Nucleus accumbens (tissue), 56 donors: ENCODE measurements around the gene TXNDC11.
"Not testable (repeated sequence)": the region's sequence is repeated elsewhere in the genome, so short reads cannot be mapped to it uniquely, and the experiment has no call there.

Experiments used
- DNase-seq, 56 donors: peaks; one replicate each; lab custom pipeline; 2025; lab: John Stamatoyannopoulos, UW

Gene TXNDC11, protein sequence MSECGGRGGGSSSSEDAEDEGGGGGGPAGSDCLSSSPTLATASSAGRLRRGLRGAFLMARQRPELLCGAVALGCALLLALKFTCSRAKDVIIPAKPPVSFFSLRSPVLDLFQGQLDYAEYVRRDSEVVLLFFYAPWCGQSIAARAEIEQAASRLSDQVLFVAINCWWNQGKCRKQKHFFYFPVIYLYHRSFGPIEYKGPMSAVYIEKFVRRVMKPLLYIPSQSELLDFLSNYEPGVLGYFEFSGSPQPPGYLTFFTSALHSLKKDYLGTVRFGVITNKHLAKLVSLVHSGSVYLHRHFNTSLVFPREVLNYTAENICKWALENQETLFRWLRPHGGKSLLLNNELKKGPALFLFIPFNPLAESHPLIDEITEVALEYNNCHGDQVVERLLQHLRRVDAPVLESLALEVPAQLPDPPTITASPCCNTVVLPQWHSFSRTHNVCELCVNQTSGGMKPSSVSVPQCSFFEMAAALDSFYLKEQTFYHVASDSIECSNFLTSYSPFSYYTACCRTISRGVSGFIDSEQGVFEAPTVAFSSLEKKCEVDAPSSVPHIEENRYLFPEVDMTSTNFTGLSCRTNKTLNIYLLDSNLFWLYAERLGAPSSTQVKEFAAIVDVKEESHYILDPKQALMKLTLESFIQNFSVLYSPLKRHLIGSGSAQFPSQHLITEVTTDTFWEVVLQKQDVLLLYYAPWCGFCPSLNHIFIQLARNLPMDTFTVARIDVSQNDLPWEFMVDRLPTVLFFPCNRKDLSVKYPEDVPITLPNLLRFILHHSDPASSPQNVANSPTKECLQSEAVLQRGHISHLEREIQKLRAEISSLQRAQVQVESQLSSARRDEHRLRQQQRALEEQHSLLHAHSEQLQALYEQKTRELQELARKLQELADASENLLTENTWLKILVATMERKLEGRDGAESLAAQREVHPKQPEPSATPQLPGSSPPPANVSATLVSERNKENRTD

DNA sequence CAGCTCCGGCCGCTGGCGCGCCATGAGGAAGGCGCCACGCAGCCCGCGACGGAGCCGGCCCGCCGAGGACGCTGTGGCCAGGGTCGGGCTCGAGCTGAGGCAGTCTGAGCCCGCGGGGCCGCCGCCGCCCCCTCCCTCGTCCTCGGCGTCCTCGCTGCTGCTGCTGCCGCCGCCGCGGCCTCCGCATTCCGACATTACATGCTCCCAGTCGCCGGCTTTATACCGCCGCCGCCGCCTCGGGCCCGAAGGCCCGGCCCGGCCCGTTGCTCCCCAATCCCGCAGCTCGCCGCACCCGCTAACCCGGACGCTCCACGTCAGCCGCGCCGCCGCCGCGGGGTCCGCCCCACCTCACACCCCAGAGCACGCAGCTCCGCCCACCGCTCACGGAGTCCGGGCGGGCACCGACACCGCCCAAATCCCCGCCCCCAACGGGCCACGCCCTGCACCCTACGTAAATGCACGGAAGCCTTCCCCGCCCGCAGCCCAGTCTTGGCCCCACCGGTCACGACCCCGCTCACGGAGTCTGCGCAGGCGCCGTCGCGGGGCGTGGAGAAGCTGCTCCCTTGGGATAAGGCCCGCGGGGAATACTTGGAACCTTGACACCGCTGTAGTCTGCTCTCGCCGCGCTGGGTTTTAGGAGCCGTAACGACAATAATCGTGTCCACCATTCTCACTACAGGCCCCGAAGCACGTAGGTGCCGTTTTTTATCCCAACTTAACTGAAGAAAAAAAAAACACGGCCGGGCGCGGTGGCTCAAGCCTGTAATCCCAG is at the start of gene TXNDC11:
TXNDC11 (minus strand) TSS at position 322 of the 772 bp plus-strand sequence; CDS start at position 195, 127 bp downstream.
- DNase-seq, result peak; percentile 86 to 100 (median 98)

DNA sequence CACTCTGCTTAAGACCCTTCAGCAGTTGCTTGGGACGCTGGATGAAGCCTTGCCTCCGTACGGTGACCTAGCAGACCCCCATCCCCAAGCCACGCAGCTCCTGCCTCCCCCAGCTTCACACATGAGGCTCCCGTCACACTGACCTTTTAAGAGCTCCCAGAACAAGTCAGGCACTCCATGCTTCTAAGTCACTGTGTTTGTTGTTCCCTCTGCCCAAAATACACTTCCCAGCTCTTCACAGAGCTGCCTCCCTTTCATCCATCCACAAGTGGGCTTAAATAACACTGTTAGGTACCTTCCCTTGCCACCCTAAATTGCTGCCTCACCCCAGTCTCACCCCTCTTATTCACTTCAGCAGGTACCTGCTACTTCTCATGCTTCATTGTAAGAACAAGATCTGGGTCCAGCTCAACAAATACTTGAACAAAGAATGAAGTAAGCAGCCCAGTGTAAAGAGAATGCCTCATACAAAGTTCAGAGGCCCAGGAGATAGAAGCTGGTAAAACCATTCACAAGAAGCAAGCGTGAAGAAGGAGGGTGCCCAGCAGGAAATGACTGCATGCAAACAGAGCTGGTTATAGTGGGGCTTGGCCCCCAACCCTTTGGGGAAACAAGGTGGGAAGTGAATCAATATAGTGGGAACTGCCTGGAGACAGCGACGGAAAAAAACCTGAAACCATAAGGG is 48.6 kb upstream of the TXNDC11 start:
- no peak for DNase-seq

DNA sequence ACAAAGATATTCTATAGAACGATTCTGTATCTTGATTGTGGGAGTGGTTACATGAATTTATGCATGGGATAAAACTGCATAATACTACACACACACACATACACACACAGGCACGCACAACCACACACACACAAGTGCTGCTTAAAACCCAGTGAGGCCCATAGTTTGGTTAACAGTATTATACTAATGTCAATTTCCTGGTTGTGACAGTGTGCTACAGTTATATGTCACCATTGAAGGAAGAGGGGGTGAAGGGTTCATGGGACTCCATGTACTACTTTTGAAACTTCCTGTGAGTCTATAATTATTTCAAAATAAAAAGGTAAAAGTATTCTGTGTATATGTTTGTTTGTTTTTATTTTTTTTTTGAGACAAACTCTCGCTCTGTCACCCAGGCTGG is 46.3 kb upstream of the TXNDC11 start:
- no peak for DNase-seq

DNA sequence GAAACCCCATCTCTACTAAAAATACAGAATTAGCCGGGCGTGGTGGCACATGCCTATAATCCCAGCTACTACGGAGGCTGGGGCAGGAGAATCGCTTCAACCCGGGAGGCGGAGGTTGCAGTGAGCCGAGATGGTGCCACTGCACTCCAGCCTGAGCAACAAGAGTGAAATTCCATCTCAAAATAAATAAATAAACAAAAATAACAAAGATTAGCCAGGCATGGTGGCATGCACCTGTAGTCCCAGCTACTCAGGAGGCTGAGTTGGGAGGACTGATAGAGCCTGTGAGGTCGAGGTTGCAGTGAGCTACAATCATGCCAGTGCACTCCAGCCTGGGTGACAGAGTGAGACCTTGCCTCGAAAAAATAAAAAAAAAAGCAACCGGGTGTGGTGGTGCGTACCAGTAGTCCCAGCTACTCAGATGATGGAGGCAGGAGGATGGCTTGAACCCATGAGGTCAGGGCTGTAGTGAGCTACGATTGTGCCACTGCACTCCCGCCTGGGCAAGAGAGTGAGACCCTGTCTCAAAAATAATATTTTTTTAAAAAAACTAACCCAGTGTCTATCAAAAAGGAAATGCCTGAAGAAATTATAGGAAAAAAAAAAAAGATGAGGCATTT is 42.4 kb upstream of the TXNDC11 start:
- DNase-seq, result not testable (repeated sequence)

DNA sequence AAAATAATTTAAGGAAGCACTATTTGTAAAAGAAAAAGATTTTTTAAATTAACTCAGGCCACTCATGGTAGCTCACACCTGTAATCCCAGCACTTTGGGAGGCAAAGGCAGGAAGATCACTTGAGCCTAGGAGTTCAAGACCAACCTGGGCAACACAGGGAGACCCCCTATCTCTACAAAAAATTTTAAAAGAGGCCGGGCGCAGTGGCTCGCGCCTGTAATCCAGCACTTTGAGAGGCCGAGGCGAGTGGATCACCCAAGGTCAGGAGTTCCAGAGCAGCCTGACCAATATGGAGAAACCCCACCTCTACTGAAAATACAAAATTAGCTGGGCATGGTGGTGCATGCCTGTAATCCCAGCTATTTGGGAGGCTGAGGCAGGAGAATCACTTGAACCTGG is 41.7 kb upstream of the TXNDC11 start:
- not testable (repeated sequence) for DNase-seq

DNA sequence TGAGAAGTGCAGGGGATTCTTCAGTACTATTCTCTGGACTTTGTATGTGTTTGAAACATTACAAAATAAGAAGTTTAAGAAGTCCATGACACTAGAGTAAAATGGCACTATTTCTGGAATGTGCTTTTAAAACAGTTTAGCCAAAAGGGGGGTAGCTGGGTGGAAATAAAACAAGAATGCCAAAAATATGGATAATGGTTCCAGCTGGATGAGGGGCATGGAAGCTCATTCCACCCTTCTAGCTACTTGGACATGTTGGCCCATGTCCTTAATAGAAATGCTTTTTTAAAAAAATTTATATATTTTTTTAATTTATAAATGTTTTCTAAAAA is 41.3 kb upstream of the TXNDC11 start:
- no peak for DNase-seq

DNA sequence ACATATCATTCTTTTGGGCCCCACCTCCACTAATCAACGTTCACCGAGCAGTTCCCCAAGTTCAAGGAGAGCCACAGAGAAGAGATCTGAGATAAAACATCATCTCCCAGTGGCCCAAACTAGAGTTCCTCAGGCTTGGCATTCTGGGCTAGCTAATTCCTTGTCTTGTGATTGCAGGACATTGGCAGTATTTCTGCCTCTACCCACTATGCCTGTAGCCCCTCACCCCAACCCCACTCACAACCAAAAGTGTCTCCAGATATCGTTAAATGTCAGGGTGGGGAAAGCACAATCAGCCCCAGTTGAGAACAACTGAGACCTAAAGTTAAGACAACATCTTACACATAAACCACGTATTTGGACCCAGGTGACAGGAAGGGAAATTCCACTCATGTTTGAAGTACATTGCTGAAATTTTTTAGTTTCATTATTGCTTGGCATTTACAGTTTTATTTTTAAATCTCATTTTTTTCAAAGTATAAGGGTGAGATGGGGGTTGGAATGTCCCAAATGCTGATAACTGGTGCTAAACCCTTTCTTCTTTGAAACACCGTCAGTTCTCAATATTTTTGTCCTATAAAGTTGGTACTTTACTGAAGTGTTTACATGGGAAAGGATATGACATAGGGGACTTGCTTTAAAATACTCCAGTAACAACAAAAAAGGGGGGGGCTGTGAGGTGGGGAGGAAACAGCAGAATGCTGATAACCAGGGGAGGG is 40.8 kb upstream of the TXNDC11 start:
- DNase-seq, result no peak

DNA sequence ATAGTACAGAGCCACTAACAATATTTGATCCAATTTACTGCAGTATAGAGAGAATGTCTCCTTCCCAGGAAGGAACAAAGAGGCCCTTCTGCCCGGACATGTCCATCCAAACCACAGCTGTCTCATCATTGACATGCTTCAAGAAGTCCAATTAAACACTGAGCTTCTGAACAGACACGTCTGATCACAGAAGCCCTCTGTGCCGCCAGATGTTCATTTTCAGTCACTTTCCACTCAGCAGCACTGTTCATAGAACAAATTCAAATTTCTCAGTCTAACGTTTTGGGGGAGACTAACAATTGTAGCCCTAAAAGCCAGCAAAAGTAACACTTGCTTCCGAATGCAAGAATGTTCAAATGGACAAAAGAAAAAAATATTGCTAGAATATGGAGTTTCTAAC is 39.1 kb upstream of the TXNDC11 start:
- peak in 43 of 56 donors; percentile 2 to 77 (median 35) for DNase-seq

DNA sequence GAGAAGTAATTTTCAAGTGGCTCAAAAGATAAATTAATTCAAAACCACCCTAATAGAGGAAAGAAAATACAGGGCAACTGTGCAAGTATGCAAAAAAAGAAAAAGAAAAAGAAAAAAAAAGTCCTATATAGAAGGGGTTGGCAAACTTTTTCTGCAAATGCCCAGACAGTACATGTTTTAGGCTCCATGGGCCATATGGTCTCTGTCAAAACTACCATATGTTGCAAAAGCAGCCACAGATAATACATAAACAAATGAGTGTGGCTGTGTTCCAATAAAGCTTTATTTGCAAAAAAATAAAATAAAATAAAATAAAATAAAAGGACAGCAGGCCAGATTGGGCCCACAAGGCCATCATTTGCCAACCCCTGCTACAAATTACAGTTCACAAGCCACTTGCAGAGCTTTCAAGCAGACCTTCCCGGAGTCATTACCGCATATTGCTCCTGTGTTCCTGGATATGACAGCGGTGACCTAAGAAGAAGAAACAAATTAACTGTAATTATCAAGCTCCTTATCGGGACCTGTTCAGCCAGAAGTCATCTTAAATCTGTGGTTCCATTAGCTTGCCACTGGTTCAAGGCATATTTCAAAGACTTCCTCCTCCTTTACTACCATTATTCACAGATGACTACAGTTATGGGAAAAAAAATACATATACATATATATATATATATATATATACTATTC is 38.5 kb upstream of the TXNDC11 start:
- no peak for DNase-seq

DNA sequence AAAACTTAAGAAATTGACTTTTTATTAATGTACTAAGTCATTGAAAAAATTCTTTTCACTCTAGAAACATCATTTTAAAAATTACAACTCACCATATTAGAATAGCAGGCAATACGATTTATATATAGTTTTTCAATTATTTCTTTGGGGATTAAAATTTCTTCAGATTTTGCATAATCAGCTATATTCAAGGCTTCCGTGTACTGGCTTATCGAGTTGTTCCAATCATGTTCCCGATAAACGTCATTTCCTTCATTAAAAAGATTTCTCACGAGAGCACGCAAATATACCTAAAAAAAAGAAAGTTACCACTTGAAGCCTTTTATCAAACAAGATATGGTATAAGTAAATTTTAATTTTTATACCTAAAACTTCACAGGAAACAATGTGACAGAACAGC is 36.4 kb upstream of the TXNDC11 start:
- no peak for DNase-seq

DNA sequence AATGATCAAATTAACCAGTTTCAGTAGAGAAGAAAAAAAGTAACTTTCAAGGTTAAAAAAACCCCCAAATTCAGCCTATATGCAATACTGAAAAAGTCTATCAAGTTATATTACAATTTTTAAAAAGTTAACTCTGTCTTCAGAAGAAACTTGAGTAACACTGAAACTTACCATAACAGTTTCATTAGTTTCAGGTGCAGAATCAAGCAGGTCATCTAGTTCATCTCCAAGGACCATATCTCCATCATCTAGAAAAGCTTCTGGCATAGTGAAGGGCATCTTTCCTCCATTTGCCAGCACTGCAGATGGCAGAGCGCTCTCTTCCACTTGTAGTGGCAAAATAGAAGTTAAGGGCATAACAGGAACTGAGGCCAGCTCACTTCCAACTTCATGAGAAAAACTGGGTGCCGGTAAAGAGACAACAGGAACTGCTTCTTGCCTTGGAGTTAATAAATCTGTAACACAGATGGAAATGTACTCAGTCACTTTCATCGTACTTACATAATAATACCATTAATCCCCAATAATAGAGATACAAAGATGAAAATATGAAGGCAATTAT is 31.5 kb upstream of the TXNDC11 start:
- no peak for DNase-seq

DNA sequence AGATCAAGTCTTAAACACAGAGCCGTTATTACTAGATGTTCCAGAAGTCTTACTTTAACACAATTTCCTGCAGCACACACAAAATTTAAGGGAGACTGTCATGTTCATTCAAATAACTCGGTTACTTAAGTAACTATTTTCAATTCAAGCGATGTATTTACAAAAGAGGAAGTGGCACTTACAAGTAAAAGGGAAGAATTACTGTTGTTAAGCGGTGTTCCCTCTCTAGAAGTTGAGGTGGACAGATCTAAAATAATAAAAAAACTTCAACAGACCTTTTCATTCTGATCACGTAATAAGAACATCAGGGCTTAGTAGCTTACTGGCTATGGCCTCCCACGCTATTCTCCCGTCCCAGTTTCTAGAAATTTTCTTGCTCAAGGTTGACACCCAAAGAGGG is 26.2 kb upstream of the TXNDC11 start:
- DNase-seq, result no peak

DNA sequence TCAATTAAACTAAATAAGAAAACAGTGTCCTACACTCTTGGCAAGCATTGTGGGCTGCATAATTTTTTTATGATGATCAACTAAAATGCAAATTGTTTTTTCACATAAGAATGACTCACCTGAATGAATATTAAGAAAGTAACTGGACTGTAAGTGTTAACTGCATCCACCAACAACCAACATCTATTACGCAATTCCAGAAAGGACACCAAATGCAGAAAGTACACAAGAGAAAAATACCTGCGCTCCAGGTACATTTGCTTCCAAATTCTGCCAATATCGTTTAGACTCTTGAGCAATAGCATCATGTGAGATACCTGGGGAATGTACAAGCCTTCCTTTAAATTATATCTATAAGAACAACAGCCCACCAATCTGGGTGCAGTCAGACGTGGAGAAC is 19.8 kb upstream of the TXNDC11 start:
- DNase-seq, result no peak

DNA sequence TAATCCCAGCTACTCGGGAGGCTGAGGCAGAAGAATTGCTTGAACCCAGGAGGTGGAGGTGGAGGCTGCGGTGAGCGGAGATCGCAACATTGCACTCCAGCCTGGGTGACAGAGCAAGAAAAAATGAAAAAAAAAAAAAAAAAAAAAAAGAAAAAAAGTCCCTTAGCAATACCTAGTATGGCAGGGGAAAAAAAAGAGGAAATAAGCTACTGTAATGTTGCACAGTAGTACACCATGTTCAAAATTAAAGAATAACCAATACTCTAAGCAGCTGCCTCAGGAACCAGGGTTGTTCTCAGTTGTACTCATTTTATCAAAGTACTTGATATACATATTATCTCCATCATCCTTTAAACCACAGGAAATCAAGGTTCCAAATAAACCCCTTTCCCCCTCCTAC is 17.3 kb upstream of the TXNDC11 start:
- no peak for DNase-seq

DNA sequence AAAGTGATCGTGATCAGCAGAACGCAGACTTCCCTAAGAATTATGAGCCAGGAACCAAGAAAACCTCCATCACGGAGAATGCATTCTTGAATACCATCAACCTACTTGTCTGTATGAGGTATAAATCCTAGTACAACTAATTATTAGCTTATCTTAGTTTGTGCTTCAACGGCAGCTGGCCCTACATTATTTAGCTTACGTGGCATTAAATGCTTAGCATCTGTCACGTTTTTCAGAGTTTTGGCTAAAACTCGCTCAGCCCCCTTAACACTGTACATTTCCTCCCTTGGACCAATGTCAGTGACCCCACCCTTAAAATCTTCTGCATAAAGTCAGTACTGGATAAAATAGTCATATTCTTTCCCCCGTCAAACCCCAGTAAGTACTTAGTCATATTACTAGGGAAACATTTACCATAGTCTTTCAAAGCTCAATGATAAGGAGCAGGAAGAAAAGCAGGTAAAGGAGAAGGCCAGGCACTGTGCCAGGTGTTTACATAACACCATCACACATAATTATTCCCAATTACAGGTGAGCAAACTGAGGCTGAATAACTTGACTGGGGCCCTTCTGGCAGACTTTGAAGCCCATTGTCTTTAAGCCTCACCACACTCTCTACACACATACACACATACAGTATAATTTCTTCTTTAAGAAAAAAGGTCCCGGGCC is 16.6 kb upstream of the TXNDC11 start:
- no peak for DNase-seq

DNA sequence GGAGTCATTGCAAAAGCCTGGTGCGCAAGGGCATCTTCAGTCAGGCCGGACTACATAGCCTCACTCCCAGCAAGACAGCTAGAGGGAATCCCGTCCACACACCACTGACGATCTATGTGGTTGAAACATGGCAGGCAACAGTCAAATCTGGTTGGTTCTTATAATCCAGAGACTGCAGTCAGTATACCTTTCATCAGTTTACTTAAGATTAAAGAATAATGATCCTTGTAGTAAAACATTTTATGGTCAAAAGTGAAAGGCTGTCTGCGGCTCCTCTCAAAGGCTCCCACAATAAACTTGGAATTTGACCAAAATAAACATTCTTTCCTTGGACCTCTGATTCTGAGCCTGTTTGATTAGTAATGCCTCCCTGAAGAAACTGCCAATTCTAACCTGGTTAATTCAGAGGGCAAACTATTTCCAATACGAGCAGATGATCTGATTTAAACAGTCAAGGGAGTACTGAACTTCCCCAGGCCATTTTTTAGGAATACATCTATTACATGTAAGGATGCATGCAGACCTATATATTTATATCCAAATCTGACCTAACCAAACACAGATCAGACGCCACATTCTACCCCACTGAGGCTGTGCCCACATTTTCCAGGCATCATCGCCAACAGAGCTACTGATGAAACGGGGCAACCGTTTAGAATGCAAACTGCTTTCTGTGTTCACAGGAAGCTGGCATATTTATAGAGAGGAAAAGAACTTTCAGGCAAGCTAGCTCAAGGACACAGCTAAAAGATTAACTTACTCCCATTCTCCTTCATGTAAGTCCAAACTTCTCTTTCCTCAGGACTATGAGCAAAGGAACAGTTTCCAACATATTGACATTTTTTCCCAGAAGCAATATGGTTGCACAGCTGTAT is 15.3 kb upstream of the TXNDC11 start:
- no peak for DNase-seq

DNA sequence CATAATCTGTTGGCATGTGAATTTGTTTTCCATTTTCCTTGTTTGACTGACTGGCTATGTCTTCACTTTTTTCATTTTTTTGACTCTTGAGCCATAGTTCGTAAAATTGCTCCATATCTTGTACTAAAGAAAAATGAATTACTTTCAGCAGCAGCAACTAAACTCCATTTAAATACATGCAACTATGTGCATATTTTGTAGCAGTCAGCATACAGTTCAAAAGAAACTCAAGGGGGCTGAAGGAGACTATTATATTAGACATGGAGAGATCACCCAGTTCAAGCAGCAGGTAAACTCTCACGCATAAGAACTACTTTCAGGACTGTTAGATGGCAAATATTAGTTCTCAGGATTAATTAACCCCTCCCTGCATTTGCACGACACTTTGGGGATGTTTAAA is 13.6 kb upstream of the TXNDC11 start:
- DNase-seq, result no peak
